GM18858 (cell line): Measurements from ENCODE around the gene ATG10.
"Not testable (repeated sequence)": the region's sequence is repeated elsewhere in the genome, so short reads cannot be mapped to it uniquely, and the experiment has no call there.

Experiments
- ATAC-seq: cut with Tn5 transposase; IDR thresholded peaks from one replicate; pipeline ENCODE4 v1.9.1; 2021; ENCODE audit not compliant: unreplicated experiment

ATG10 gene

GRCh38 chr5:81982172-81982685 lies 10.4 kb downstream of the ATG10 start:
- ATAC-seq, result not testable (repeated sequence)

- ATAC-seq, result not testable (repeated sequence)
Measured at GRCh38 chr5:81983148-81983547, 11.3 kb downstream of the ATG10 start.

- not testable (repeated sequence) for ATAC-seq
Measured at GRCh38 chr5:81983563-81983962, 11.7 kb downstream of the ATG10 start.

GRCh38 chr5:81986126-81986525 lies 14.3 kb downstream of the ATG10 start:
- no peak for ATAC-seq

GRCh38 chr5:81989204-81989603 lies 17.4 kb downstream of the ATG10 start:
- ATAC-seq, result no peak

GRCh38 chr5:81994679-81995078 lies 22.9 kb downstream of the ATG10 start:
- no peak for ATAC-seq

- ATAC-seq, result no peak
Measured at GRCh38 chr5:81995407-81995806, 23.6 kb downstream of the ATG10 start.

GRCh38 chr5:82004511-82004910 lies 32.7 kb downstream of the ATG10 start:
- ATAC-seq, result no peak

- ATAC-seq, result not testable (repeated sequence)
Measured at GRCh38 chr5:82009869-82010268, 38.0 kb downstream of the ATG10 start.

GRCh38 chr5:82010696-82011095 lies 38.9 kb downstream of the ATG10 start:
- no peak for ATAC-seq

GRCh38 chr5:82011761-82012160 lies 39.9 kb downstream of the ATG10 start:
- no peak for ATAC-seq

- ATAC-seq, result not testable (repeated sequence)
Measured at GRCh38 chr5:82014644-82015043, 42.8 kb downstream of the ATG10 start.

GRCh38 chr5:82018462-82018861 lies 46.6 kb downstream of the ATG10 start:
- no peak for ATAC-seq

- ATAC-seq, result no peak
Measured at GRCh38 chr5:82019342-82020138, 47.7 kb downstream of the ATG10 start.

- ATAC-seq, result no peak
Measured at GRCh38 chr5:82022499-82022898, 50.7 kb downstream of the ATG10 start.

GRCh38 chr5:82023644-82024043 lies 51.8 kb downstream of the ATG10 start:
- no peak for ATAC-seq

- no peak for ATAC-seq
Measured at GRCh38 chr5:82031220-82032119, 59.6 kb downstream of the ATG10 start.

GRCh38 chr5:82042894-82043293 lies 71.1 kb downstream of the ATG10 start:
- ATAC-seq, result not testable (repeated sequence)

- no peak for ATAC-seq
Measured at GRCh38 chr5:82044010-82044409, 72.2 kb downstream of the ATG10 start.

GRCh38 chr5:82045554-82046275 lies 73.9 kb downstream of the ATG10 start:
- ATAC-seq, result no peak

GRCh38 chr5:82046276-82046647 lies 74.4 kb downstream of the ATG10 start:
- no peak for ATAC-seq
